Peyer's patch (tissue), 4 donors: ENCODE results near the gene ADAMTS2. TPM values are rescaled to one million over a fixed set of nuclear protein-coding genes. Genes with fewer than 3 reads are reported as not detected.

Experiments used
- DNase-seq, 3 donors: peaks; one replicate each; pipeline ENCODE4 v3.0.0-alpha.2; 2017 to 2019
- H3K27ac ChIP-seq, 4 donors: fragments of 200-600 bp; sonication (generic); one replicate each; pipeline ENCODE4 v1.5.1; 2016 to 2019
- H3K27me3 ChIP-seq, 2 donors: fragments of 200-600 bp; sonication (generic); one replicate each; pipeline ENCODE4 v1.5.1; 2019
- H3K36me3 ChIP-seq, 3 donors: fragments of 200-600 bp; sonication (generic); one replicate each; pipeline ENCODE4 v1.5.1; 2016 to 2019
- H3K4me1 ChIP-seq, 4 donors: fragments of 200-600 bp; sonication (generic); one replicate each; pipeline ENCODE4 v1.5.1; 2016 to 2019
- H3K4me3 ChIP-seq, 4 donors: fragments of 200-600 bp; sonication (generic); 1 replicate in 3 of 4; 2 replicates in 1 of 4; pipeline ENCODE4 v1.5.1; 2016 to 2019; ENCODE audit warnings: mild to moderate bottlenecking in 1 of 4
- H3K9me3 ChIP-seq, 4 donors: fragments of 200-600 bp; sonication (generic); one replicate each; pipeline ENCODE4 v1.5.1; 2016 to 2019; ENCODE audit warnings: mild to moderate bottlenecking in 1 of 4
- POLR2A ChIP-seq, 2 donors: fragments of 450-650 bp; IDR thresholded peaks; one replicate each; pipeline ENCODE4 v1.5.1; 2017; ENCODE audit warnings: antibody characterized with exemption in 2 of 2, mild to moderate bottlenecking in 2 of 2, moderate library complexity in 2 of 2
- total RNA-seq, 4 donors: library from RNA; depleted of rRNA; stranded (reverse); fragments of >200 nt; gene quantifications; one replicate each; pipeline ENCODE4 v1.1.0, GENCODE V29; 2016
- TF ChIP-seq, protein P1 (sequence below), 6 experiments: fragments of 450-650 bp in 4 of 6; fragments of 200-600 bp in 2 of 6; sonication (generic) in 1 of 6; IDR thresholded peaks; one replicate each; pipeline ENCODE4 v1.5.1; 2017 to 2019; ENCODE audit warnings: antibody characterized with exemption in 6 of 6, mild to moderate bottlenecking in 3 of 6, moderate library complexity in 1 of 6

The ADAMTS2 gene
- total RNA-seq, 4 donors from 2014 or later, result 5.3 to 90.0 (median 9.5) TPM

DNA sequence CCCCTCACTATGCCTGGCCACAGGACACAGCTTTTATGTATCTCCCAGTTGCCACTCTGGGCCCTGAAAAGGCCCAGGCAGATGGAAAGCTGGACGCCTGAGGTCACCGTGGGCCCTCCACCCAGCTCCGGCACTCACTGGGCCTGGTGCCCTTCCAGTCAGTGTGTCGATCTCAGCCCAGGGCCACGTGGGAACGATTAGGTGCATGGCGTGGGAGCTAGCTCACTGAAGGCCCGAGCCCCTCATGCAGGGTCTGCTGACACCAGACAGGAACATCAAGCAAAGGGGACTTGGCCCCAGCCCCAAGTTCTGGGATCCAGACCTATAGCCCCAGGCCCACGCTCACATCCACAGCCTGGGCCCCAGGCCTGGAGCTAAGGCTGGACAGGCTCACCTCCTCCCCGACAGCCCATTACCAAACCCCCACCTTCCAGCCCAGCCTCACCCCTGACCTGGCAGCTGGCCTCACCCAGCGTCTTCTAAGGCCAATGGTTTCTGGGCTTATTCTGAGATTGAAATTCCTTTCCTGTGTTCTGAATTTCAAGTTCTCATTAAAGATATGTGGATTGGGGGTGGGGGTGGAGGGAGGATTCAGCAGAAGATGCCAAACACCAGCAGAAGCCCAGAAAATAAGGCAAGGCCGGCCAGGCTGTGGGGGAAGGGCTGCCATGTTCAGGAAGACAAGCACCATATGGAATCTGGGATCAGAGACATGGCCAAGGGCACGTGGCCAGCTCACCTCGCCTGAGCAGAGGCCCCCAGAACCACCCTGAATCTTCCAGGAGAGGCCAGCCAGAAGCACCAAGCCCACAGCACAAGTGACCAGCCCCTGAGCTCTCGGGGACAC is 74.5 kb downstream of the ADAMTS2 start:
- Histone ChIP-seq H3K27ac (peak overlapping the region; percentile 22 to 48 (median 26)), H3K4me1 (peaks cover 0 to 11% (median 0%) of the 10 kb centered on the region in 4 donors)
- TF ChIP-seq, protein P1, sequence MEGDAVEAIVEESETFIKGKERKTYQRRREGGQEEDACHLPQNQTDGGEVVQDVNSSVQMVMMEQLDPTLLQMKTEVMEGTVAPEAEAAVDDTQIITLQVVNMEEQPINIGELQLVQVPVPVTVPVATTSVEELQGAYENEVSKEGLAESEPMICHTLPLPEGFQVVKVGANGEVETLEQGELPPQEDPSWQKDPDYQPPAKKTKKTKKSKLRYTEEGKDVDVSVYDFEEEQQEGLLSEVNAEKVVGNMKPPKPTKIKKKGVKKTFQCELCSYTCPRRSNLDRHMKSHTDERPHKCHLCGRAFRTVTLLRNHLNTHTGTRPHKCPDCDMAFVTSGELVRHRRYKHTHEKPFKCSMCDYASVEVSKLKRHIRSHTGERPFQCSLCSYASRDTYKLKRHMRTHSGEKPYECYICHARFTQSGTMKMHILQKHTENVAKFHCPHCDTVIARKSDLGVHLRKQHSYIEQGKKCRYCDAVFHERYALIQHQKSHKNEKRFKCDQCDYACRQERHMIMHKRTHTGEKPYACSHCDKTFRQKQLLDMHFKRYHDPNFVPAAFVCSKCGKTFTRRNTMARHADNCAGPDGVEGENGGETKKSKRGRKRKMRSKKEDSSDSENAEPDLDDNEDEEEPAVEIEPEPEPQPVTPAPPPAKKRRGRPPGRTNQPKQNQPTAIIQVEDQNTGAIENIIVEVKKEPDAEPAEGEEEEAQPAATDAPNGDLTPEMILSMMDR (IDR thresholded peaks at IDR 0.05), result no peak
- TF ChIP-seq POLR2A (IDR thresholded peaks at IDR 0.05), result no peak

DNA sequence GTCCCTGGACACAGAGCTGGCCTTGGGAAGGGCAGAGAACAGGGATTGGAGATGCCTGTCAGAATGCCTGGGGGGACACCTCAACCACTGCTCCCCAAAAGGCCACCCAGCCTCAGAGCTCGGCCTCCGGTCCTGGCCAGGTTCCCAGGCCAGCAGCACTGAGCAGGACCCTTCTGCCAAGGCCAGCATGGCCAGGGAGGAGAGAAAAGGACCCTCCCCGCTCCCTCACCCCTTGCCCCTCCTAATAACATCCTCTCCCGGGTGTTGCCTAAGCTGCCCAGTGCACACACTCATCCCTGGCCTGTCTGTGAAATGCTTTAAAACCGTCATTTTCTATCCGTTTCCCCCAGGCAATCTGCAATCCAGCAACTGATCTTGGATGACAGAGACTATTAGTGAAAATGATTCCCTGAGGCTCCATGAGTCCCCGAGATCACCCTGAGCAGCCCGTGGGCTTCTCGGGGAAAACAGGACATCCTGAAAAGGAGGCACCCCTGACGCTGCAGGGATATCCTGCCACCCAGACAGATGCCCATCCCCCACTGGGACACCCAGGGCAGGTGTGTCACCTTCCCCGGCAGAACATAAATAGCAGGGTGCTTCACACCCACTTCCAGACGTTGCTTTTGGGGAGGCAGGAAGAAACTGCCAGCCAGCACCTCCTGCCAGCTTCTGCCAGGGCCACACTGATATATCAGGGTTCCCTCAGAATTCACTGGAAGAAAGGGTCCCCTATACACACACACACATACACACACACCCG is 75.3 kb downstream of the ADAMTS2 start:
- DNase-seq, result peak in 2 of 3 donors; percentile 38 to 42
- Histone ChIP-seq H3K9me3 (no peaks in the 10 kb centered on the region), H3K4me3 (no peak overlapping the region), H3K27me3 (no peaks in the 10 kb centered on the region), H3K27ac (peak overlapping the region; percentile 22 to 48 (median 26)), H3K4me1 (peaks cover 0 to 15% (median 0%) of the 10 kb centered on the region in 4 donors), H3K36me3 (no peaks in the 10 kb centered on the region)
- TF ChIP-seq POLR2A (IDR thresholded peaks at IDR 0.05), result no peak
- TF ChIP-seq, protein P1 (IDR thresholded peaks at IDR 0.05), result no peak

More for the DNA sequence above, 74.5 kb downstream of the ADAMTS2 start:
- Histone ChIP-seq H3K27me3 (no peaks in the 10 kb centered on the region), H3K9me3 (no peaks in the 10 kb centered on the region), H3K36me3 (no peaks in the 10 kb centered on the region), H3K4me3 (no peak overlapping the region)
- peak in 2 of 3 donors; percentile 42 to 48 for DNase-seq

DNA sequence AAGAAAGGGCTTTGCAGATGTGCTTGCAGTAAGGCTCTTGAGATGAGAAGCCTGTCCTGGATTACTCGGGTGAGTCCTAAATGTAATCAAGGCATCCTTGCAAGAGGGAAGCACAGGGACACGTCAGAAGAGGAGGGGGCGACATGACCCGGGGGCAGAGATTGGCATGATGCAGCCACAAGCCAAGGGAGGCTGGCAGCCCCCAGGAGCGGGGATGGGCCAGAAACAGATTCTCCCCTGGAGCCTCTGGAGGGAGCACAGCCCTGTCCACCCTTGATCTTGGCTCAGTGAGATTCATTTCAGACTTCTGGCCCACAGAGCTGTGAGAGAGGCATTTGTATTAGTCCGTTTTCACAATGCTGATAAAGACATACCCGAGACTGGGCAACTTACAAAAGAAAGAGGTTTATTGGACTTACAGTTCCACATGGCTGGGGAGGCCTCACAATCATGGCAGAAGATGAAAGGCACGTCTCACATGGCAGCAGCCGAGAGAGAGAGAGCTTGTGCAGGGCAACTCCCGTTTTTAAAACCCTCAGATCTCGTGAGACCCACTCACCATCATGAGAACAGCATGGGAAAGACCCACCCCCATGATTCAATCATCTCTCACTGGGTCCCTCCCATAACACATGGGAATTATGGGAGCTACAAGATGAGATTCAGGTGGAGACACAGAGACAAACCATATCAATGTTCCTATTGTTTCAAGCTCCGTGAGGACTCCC is 76.1 kb downstream of the ADAMTS2 start:
- TF ChIP-seq, protein P1 (IDR thresholded peaks at IDR 0.05), result no peak
- no peak for TF ChIP-seq POLR2A (IDR thresholded peaks at IDR 0.05)
- no peak overlapping the region for H3K4me3 ChIP-seq
- H3K27me3 ChIP-seq, result no peaks in the 10 kb centered on the region
- no peak overlapping the region for H3K27ac ChIP-seq
- H3K4me1 ChIP-seq, result peaks cover 0 to 18% (median 0%) of the 10 kb centered on the region in 4 donors
- H3K36me3 ChIP-seq, result no peaks in the 10 kb centered on the region
- H3K9me3 ChIP-seq, result no peaks in the 10 kb centered on the region
- peak in 2 of 3 donors; percentile 26 to 36 for DNase-seq

DNA sequence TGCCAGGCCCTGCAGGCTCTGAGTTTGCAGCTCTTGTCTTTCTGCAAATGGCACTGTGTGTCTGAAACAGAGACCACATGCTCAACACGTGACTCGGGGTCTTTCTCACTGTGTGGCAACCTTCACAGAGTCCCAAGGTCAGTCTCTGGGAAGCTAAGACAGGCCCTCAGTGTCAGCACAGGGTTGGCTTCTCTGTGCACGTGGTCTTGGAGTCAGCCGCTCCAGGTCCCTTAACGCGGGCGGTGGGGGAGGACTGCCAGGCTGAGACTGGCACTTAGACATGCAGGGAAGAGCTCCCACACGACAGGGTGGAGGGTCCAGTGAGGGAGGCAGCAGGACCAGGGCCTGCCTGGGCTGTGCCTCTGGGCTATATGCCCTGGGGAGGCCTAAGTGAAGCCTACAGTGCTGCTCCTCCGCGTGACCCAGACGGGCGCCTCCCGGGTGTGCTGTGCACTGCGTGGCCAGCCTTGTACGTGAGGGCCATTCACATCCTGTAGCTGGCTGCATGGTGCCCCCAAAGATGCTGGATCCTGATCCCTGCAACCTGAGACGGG is 76.8 kb downstream of the ADAMTS2 start:
- Histone ChIP-seq H3K27ac (no peak overlapping the region), H3K9me3 (no peaks in the 10 kb centered on the region), H3K36me3 (no peaks in the 10 kb centered on the region), H3K27me3 (no peaks in the 10 kb centered on the region), H3K4me1 (peaks cover 0 to 18% (median 0%) of the 10 kb centered on the region in 4 donors), H3K4me3 (no peak overlapping the region)
- DNase-seq, result peak in 2 of 3 donors; percentile 34 to 39
- TF ChIP-seq, protein P1 (IDR thresholded peaks at IDR 0.05), result no peak
- TF ChIP-seq POLR2A (IDR thresholded peaks at IDR 0.05), result no peak

DNA sequence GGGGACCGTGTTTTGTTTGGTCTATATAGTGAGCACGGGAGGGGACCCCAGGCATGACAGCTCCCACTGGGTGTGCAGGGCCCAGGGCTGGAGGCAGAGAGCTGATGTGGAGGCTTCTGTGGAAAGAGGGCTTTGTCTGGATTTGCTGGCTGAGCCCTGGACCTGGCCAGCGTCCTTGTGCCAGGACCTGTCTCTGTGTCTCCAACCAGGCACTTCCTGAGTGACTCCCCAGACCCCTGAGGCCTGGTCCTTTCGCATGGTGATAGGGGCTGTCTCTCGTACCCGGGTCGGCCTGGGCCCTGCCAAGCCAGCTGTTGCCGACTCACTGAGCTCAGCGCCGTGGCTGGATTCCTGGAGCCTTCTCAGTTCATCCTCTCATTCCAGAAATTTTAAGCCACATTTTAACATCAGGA is 77.6 kb downstream of the ADAMTS2 start:
- H3K27me3 ChIP-seq, result no peaks in the 10 kb centered on the region
- peaks cover 0 to 18% (median 0%) of the 10 kb centered on the region in 4 donors for H3K4me1 ChIP-seq
- no peak overlapping the region for H3K4me3 ChIP-seq
- H3K9me3 ChIP-seq, result no peaks in the 10 kb centered on the region
- H3K27ac ChIP-seq, result no peak overlapping the region
- DNase-seq, result peak in 2 of 3 donors; percentile 37 to 45
- TF ChIP-seq POLR2A (IDR thresholded peaks at IDR 0.05), result no peak
- TF ChIP-seq, protein P1 (IDR thresholded peaks at IDR 0.05), result no peak
- no peaks in the 10 kb centered on the region for H3K36me3 ChIP-seq
